ENCODE measurements around the gene ANK3. TPM values are rescaled to one million over a fixed set of nuclear protein-coding genes. Genes with fewer than 3 reads are reported as not detected.

The ANK3 gene
- total and polyA plus RNA-seq, 8 donors = 3.6 to 115 (median 31.1) TPM

DNA sequence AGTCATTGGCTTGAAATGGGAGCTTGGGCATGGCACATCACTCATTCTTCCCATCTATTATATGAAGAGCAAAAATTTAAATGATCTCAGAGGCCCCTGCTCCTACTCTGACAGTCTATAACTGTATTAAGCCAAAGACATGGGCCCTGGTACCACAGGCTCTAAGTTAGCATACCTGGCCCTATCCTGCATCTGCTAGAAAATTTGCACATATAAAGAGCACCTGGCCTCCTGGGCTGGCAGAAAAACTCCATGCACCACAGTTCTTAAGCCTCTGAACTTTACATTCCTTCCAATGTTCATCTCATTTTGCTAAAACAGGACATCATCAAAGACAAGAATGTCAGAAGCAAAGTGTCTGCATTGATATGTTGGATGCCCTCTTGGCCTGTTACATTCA, 29.6 kb upstream of the ANK3 start:
- intact Hi-C loops (cut with DNase I; ENCODE audit: low total_unique reads) = no loop called here
- no peaks in the 10 kb centered on the region for H3K36me3 ChIP-seq
- H3K27ac ChIP-seq = no peak overlapping the region
- TF ChIP-seq, protein P1, sequence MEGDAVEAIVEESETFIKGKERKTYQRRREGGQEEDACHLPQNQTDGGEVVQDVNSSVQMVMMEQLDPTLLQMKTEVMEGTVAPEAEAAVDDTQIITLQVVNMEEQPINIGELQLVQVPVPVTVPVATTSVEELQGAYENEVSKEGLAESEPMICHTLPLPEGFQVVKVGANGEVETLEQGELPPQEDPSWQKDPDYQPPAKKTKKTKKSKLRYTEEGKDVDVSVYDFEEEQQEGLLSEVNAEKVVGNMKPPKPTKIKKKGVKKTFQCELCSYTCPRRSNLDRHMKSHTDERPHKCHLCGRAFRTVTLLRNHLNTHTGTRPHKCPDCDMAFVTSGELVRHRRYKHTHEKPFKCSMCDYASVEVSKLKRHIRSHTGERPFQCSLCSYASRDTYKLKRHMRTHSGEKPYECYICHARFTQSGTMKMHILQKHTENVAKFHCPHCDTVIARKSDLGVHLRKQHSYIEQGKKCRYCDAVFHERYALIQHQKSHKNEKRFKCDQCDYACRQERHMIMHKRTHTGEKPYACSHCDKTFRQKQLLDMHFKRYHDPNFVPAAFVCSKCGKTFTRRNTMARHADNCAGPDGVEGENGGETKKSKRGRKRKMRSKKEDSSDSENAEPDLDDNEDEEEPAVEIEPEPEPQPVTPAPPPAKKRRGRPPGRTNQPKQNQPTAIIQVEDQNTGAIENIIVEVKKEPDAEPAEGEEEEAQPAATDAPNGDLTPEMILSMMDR (IDR thresholded peaks at IDR 0.05) = no peak
- TF ChIP-seq POLR2A (IDR thresholded peaks at IDR 0.05) (no peak), POLR2AphosphoS5 (IDR thresholded peaks at IDR 0.05) (no peak), EP300 (IDR thresholded peaks at IDR 0.05) (no peak)
- no peaks in the 10 kb centered on the region for H3K9me3 ChIP-seq
- no peak overlapping the region for H3K4me3 ChIP-seq
- no peak for DNase-seq
- H3K4me1 ChIP-seq = no peaks in the 10 kb centered on the region
- H3K27me3 ChIP-seq = no peaks in the 10 kb centered on the region

DNA sequence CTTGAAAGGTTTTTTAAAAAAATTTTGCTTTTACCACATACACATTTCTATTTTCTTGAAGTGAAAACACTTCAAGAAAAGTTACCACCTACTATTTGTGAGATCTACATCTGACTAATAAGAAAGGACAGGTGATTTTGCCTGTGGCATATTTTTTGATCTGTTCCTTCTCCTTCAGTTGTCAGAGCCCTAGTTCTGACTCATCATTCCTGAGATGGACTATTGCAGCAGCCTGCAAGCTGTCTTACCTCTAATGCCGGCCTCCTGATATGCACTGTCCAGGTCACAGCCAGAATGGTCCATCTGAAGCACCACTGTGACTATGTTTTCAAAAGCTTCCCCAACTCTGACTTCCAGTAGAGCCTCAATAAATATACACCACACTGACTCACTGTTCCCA, 28.2 kb upstream of the ANK3 start:
- no peak overlapping the region for H3K27ac ChIP-seq
- H3K27me3 ChIP-seq = no peaks in the 10 kb centered on the region
- no peaks in the 10 kb centered on the region for H3K9me3 ChIP-seq
- DNase-seq = no peak
- H3K4me1 ChIP-seq = no peaks in the 10 kb centered on the region
- H3K4me3 ChIP-seq = no peak overlapping the region
- no peaks in the 10 kb centered on the region for H3K36me3 ChIP-seq
- 81 to 100% (median 85%) methylated on average over 1 of the region's 1 CpG for WGBS, 5 donors
- no peak for TF ChIP-seq POLR2A (IDR thresholded peaks at IDR 0.05)
- no peak for TF ChIP-seq POLR2AphosphoS5 (IDR thresholded peaks at IDR 0.05)
- no peak for TF ChIP-seq EP300 (IDR thresholded peaks at IDR 0.05)
- TF ChIP-seq, protein P1 (IDR thresholded peaks at IDR 0.05) = no peak
- intact Hi-C loops (cut with DNase I; ENCODE audit: low total_unique reads) = no loop called here

DNA sequence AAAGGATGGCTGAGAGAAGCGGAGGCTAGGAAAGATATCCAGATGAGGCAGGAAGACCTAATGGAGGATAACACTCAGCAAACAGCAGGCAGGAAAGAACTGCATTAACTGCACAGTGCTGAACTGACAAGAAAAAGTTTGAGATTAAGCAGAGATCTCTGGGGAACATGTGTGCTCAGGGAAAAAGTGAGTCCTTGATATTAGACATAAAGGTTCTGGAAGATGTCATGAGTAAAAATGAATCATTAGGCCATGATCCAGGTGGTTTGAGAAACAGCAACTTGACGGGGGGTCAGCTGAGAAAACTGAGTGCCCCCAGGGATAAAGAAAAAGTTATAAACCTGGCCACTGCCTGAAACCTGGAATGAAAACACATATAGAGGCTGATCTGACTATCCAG, 27.3 kb upstream of the ANK3 start:
- H3K9me3 ChIP-seq = no peaks in the 10 kb centered on the region
- no peaks in the 10 kb centered on the region for H3K4me1 ChIP-seq
- H3K27me3 ChIP-seq = no peaks in the 10 kb centered on the region
- H3K36me3 ChIP-seq = no peaks in the 10 kb centered on the region
- DNase-seq = peak in 1 of 2 donors; percentile 26
- H3K27ac ChIP-seq = no peak overlapping the region
- TF ChIP-seq POLR2A (IDR thresholded peaks at IDR 0.05) (no peak), POLR2AphosphoS5 (IDR thresholded peaks at IDR 0.05) (no peak), EP300 (IDR thresholded peaks at IDR 0.05) (no peak)
- TF ChIP-seq, protein P1 (IDR thresholded peaks at IDR 0.05) = no peak
- no peak overlapping the region for H3K4me3 ChIP-seq
- intact Hi-C loops (cut with DNase I; ENCODE audit: low total_unique reads) = no loop called here
- WGBS, 5 donors = 88 to 98% (median 95%) methylated on average over 2 of the region's 2 CpGs

DNA sequence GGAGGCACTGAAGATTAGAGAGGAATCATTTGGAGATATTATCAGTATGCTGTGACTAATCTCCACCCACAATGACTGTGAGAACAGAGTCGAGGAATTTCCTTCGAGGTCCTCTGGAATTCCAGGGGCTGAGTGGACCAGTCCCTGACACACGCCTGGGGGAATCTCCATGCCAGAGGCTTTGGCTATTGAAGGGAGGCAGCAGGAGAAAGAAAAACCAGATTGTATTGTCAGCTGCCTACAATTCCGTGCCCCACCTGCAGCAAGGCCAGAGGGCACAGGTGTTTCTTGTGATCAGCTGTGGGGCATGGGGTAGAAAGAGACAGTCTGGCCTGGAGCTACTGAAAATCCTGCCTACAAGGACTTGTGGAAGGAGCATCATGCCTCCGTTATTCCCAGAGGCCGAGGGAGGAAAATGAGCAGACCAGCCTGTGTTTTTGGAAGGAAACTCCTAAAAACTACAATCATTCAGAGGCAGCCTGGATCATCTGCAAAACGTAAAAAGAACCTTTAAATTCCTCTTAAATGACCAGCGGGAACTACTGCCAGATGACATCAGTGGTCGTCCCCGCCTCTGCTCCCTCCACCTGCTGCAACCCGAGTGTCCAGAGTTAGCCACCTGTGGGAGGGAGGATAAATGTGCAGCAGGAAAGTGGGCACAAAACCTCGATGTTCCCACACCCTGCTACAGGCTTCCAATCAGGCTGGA, 25.4 kb upstream of the ANK3 start:
- Histone ChIP-seq H3K27ac (no peak overlapping the region), H3K9me3 (no peaks in the 10 kb centered on the region), H3K27me3 (no peaks in the 10 kb centered on the region), H3K4me3 (no peak overlapping the region), H3K4me1 (no peaks in the 10 kb centered on the region), H3K36me3 (no peaks in the 10 kb centered on the region)
- intact Hi-C loops (cut with DNase I; ENCODE audit: low total_unique reads) = no loop called here
- DNase-seq = no peak
- WGBS, 5 donors = 73 to 84% (median 82%) methylated on average over 12 of the region's 12 CpGs
- TF ChIP-seq, protein P1 (IDR thresholded peaks at IDR 0.05) = no peak
- no peak for TF ChIP-seq EP300 (IDR thresholded peaks at IDR 0.05)
- TF ChIP-seq POLR2AphosphoS5 (IDR thresholded peaks at IDR 0.05) = no peak
- no peak for TF ChIP-seq POLR2A (IDR thresholded peaks at IDR 0.05)
